Measurements from ENCODE around the gene CHD2. TPM values are rescaled to one million over a fixed set of nuclear protein-coding genes. Genes with fewer than 3 reads are reported as not detected.

The CHD2 gene
- total RNA-seq, 1 donor from 2014 or later, result 105 TPM

DNA sequence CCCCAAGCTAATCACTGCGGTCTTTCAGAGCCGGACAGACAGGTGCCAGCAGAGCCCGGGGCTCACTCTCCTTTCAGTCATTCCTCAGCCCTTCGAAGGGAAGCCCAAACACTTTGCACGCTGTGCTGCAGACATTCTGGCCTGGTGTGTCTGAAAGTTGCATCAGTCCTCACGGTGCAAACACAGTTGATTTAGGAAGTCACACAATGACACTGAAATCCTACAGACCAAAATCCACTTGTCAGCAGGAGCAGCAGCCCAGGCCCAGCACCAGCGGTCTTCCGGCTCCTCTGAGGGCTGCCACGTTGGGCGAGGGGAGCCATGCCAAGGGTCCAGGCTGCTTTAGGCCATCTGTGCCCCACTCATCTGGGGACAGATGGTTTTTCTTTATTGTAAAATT is 127.3 kb downstream of the CHD2 start:
- DNase-seq (ENCODE audit: low read depth), result no peak
- Histone ChIP-seq H3K9ac (ENCODE audit: low read length) (no peak overlapping the region), H4K20me1 (ENCODE audit: insufficient read depth, low read length) (peaks cover 79% of the 10 kb centered on the region), H3K9me3 (ENCODE audit: insufficient read depth, low read depth, low read length) (no peaks in the 10 kb centered on the region), H3K27me3 (ENCODE audit: insufficient read depth, low read length) (no peaks in the 10 kb centered on the region), H3K4me1 (ENCODE audit: insufficient read depth, low read length) (peaks cover 22% of the 10 kb centered on the region), H3K4me3 (ENCODE audit: insufficient read depth, low read depth, low read length) (no peak overlapping the region), H3K36me3 (ENCODE audit: insufficient read depth, low read length) (peaks cover 53% of the 10 kb centered on the region), H3K4me2 (ENCODE audit: low read length) (no peak overlapping the region), H3K79me2 (ENCODE audit: insufficient read depth, low read length) (peaks cover 24% of the 10 kb centered on the region), H3K27ac (ENCODE audit: low read depth, low read length) (no peak overlapping the region), H2AFZ (ENCODE audit: low read depth, low read length) (no peak overlapping the region)
- TF ChIP-seq, protein P1, sequence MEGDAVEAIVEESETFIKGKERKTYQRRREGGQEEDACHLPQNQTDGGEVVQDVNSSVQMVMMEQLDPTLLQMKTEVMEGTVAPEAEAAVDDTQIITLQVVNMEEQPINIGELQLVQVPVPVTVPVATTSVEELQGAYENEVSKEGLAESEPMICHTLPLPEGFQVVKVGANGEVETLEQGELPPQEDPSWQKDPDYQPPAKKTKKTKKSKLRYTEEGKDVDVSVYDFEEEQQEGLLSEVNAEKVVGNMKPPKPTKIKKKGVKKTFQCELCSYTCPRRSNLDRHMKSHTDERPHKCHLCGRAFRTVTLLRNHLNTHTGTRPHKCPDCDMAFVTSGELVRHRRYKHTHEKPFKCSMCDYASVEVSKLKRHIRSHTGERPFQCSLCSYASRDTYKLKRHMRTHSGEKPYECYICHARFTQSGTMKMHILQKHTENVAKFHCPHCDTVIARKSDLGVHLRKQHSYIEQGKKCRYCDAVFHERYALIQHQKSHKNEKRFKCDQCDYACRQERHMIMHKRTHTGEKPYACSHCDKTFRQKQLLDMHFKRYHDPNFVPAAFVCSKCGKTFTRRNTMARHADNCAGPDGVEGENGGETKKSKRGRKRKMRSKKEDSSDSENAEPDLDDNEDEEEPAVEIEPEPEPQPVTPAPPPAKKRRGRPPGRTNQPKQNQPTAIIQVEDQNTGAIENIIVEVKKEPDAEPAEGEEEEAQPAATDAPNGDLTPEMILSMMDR (IDR thresholded peaks at IDR 0.05; ENCODE audit: insufficient read depth, low read depth, low read length), result no peak
- no peak for TF ChIP-seq EZH2 (IDR thresholded peaks at IDR 0.05; ENCODE audit: insufficient read depth, low read length)
- peaks cover 27% of the 10 kb centered on the region for H3K4me1 Mint-ChIP-seq (ENCODE audit: low read depth, unreplicated experiment)
- H3K27ac Mint-ChIP-seq (ENCODE audit: unreplicated experiment), result no peak overlapping the region
- peaks cover 40% of the 10 kb centered on the region for H3K36me3 Mint-ChIP-seq (ENCODE audit: low read depth, unreplicated experiment)
- no peaks in the 10 kb centered on the region for H3K9me3 Mint-ChIP-seq (ENCODE audit: unreplicated experiment)
- no peaks in the 10 kb centered on the region for H3K27me3 Mint-ChIP-seq (ENCODE audit: low read depth, unreplicated experiment)
- FAIRE-seq, result no peak
- no peak overlapping the region for H3K4me3 Mint-ChIP-seq (ENCODE audit: unreplicated experiment)

DNA sequence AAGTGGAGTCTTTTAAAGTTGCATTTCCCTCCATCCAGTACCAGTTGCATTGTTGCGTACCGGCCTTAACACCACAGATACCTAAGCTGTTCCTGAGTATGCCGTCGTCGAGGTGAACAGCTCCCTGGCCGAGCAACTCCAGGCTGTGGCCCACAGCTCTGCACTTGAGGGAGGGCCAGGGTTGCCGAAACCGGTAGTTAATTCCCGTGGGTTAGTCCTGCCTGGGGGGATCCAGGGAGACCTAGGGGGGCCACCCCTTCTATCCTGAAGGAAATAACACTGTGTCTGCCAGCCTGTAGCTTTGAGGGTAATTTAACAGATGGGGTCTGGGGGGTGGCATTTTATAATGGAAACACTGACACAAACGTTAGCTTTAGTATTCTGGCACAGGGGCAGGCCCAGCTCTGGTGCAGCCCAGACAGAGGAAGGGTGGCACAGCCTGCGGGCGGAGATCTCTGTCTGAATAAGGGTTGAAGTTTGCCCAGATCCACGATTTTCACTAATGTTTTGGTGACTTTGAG is 128.0 kb downstream of the CHD2 start:
- Mint-ChIP-seq H3K4me3 (ENCODE audit: unreplicated experiment) (no peak overlapping the region), H3K27me3 (ENCODE audit: low read depth, unreplicated experiment) (no peaks in the 10 kb centered on the region), H3K27ac (ENCODE audit: unreplicated experiment) (peak overlapping the region; percentile 53), H3K4me1 (ENCODE audit: low read depth, unreplicated experiment) (peaks cover 26% of the 10 kb centered on the region), H3K9me3 (ENCODE audit: unreplicated experiment) (no peaks in the 10 kb centered on the region), H3K36me3 (ENCODE audit: low read depth, unreplicated experiment) (peaks cover 36% of the 10 kb centered on the region)
- peak overlapping the region; percentile 27 for H3K9ac ChIP-seq (ENCODE audit: low read length)
- peaks cover 72% of the 10 kb centered on the region for H4K20me1 ChIP-seq (ENCODE audit: insufficient read depth, low read length)
- DNase-seq (ENCODE audit: low read depth) (no peak), FAIRE-seq (no peak)
- no peaks in the 10 kb centered on the region for H3K27me3 ChIP-seq (ENCODE audit: insufficient read depth, low read length)
- peak overlapping the region; percentile 34 for H3K27ac ChIP-seq (ENCODE audit: low read depth, low read length)
- TF ChIP-seq, protein P1 (IDR thresholded peaks at IDR 0.05; ENCODE audit: insufficient read depth, low read depth, low read length), result no peak
- TF ChIP-seq EZH2 (IDR thresholded peaks at IDR 0.05; ENCODE audit: insufficient read depth, low read length), result no peak
- H3K4me3 ChIP-seq (ENCODE audit: insufficient read depth, low read depth, low read length), result no peak overlapping the region
- peaks cover 18% of the 10 kb centered on the region for H3K79me2 ChIP-seq (ENCODE audit: insufficient read depth, low read length)
- H3K36me3 ChIP-seq (ENCODE audit: insufficient read depth, low read length), result peaks cover 47% of the 10 kb centered on the region
- H3K4me2 ChIP-seq (ENCODE audit: low read length), result peak overlapping the region; percentile 35
- no peak overlapping the region for H2AFZ ChIP-seq (ENCODE audit: low read depth, low read length)
- H3K9me3 ChIP-seq (ENCODE audit: insufficient read depth, low read depth, low read length), result no peaks in the 10 kb centered on the region
- H3K4me1 ChIP-seq (ENCODE audit: insufficient read depth, low read length), result peaks cover 22% of the 10 kb centered on the region

DNA sequence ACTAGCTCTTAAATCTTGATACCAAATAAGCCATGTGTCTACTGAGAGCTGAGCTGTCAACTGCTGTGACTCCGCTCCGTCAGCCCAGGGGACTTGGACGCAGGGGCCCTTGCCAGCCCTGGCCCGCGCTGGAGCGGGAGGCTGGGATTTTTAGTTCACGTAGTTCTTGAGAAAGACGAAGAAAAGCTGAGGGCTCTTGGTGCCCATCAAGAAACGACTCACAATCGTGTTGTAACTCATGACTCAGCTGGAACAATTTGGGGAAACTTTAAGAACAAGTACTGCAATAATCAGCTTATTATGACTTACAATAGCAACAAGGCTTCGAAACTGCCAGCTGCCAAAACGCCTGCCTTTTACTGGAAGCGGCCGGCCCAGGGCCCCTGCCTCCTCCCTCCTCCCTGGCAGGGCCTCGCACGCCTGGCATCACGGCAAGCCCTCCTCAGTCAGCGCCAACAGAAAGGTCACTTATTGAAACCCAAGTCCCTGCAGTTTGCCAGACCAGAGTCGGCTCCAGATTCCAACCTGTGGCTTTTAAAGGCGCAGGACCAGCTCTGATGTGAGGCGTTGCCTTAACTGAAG is 128.6 kb downstream of the CHD2 start:
- H3K4me1 Mint-ChIP-seq (ENCODE audit: low read depth, unreplicated experiment), result peaks cover 23% of the 10 kb centered on the region
- DNase-seq (ENCODE audit: low read depth), result peak; percentile 89
- no peak overlapping the region for H2AFZ ChIP-seq (ENCODE audit: low read depth, low read length)
- H3K9me3 ChIP-seq (ENCODE audit: insufficient read depth, low read depth, low read length), result no peaks in the 10 kb centered on the region
- peaks cover 66% of the 10 kb centered on the region for H4K20me1 ChIP-seq (ENCODE audit: insufficient read depth, low read length)
- H3K4me3 Mint-ChIP-seq (ENCODE audit: unreplicated experiment), result no peak overlapping the region
- H3K36me3 Mint-ChIP-seq (ENCODE audit: low read depth, unreplicated experiment), result peaks cover 32% of the 10 kb centered on the region
- no peak for FAIRE-seq
- no peaks in the 10 kb centered on the region for H3K9me3 Mint-ChIP-seq (ENCODE audit: unreplicated experiment)
- no peak for TF ChIP-seq EZH2 (IDR thresholded peaks at IDR 0.05; ENCODE audit: insufficient read depth, low read length)
- TF ChIP-seq, protein P1 (IDR thresholded peaks at IDR 0.05; ENCODE audit: insufficient read depth, low read depth, low read length), result no peak
- no peak overlapping the region for H3K4me3 ChIP-seq (ENCODE audit: insufficient read depth, low read depth, low read length)
- peaks cover 15% of the 10 kb centered on the region for H3K79me2 ChIP-seq (ENCODE audit: insufficient read depth, low read length)
- peaks cover 22% of the 10 kb centered on the region for H3K4me1 ChIP-seq (ENCODE audit: insufficient read depth, low read length)
- H3K27ac ChIP-seq (ENCODE audit: low read depth, low read length), result peak overlapping the region; percentile 34
- peak overlapping the region; percentile 35 for H3K4me2 ChIP-seq (ENCODE audit: low read length)
- no peaks in the 10 kb centered on the region for H3K27me3 Mint-ChIP-seq (ENCODE audit: low read depth, unreplicated experiment)
- H3K9ac ChIP-seq (ENCODE audit: low read length), result peak overlapping the region; percentile 27
- H3K36me3 ChIP-seq (ENCODE audit: insufficient read depth, low read length), result peaks cover 43% of the 10 kb centered on the region
- no peaks in the 10 kb centered on the region for H3K27me3 ChIP-seq (ENCODE audit: insufficient read depth, low read length)
- H3K27ac Mint-ChIP-seq (ENCODE audit: unreplicated experiment), result peak overlapping the region; percentile 83

Data from astrocyte (in vitro differentiated cells and primary cell).